HG02852 (cell line): ENCODE measurements around the gene BRAP.
"Not testable (repeated sequence)": the region's sequence is repeated elsewhere in the genome, so short reads cannot be mapped to it uniquely, and the experiment has no call there.

Experiments
- ATAC-seq: cut with Tn5 transposase; IDR thresholded peaks from one replicate; pipeline ENCODE4 v1.9.1; 2021; ENCODE audit warnings: mild to moderate bottlenecking, moderate library complexity; ENCODE audit not compliant: unreplicated experiment

BRAP gene

GRCh38 chr12:111624540-111624939 lies 61.2 kb downstream of the BRAP start:
- no peak for ATAC-seq

DNA sequence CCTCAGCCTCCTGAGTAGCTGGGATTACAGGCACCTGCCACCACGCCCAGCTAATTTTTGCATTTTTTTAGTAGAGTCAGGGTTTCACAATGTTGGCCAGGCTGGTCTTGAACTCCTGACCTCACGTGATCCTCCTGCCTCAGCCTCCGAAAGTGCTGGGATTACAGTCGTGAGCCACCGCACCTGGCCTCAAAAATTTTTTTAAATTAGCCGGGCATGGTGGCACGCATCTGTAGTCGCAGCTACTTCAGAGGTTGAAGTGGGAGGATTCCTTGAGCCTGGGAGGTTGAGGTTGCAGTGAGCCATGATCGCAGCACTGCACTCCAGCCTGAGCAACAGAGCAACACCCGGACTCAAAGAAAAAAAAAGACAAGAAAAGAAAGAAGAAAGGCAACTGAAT lies 67.9 kb downstream of the BRAP start:
- ATAC-seq, result not testable (repeated sequence)

GRCh38 chr12:111616177-111616623 lies 69.6 kb downstream of the BRAP start:
- ATAC-seq, result no peak

- ATAC-seq, result no peak
Measured at GRCh38 chr12:111607239-111607638, 78.5 kb downstream of the BRAP start.

GRCh38 chr12:111606767-111607230 lies 79.0 kb downstream of the BRAP start:
- ATAC-seq, result no peak

- no peak for ATAC-seq
Measured at GRCh38 chr12:111605911-111606766, 79.6 kb downstream of the BRAP start.

DNA sequence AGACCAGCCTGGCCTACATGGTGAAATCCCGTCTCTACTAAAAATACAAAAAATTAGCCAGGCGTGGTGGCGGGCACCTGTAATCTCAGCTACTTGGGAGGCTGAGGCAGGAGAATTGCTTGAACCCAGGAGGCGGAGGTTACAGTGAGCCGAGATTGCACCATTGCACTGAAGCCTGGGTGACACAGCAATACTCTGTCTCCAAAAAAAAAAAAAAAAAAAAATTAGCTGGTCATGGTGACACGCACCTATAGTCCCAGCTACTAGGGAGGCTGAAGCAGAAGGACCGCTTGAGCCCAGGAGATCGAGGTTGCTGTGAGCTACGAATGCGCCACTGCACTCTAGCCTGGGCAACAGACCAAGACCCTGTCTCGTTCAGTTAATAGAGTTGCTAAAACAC lies 82.9 kb downstream of the BRAP start:
- ATAC-seq, result not testable (repeated sequence)

DNA sequence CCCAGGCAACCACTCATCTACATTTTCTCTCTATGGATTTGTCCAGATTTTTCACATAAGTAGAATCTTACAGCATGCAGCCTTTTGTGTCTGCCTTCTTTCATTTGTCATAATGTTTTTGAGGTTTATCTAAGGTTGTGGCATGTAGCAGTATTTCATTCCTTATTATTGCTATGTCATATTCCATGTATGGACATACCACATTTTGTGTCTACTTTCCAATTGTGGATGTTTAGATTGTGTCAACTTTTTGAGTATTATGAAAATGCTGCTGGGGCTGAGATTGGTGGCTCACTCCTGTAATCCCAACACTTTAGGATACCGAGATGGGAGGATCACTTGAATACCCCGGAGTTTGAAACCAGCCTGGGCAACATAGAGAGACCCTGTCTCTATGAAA lies 83.4 kb downstream of the BRAP start:
- ATAC-seq, result no peak

- not testable (repeated sequence) for ATAC-seq
Measured at GRCh38 chr12:111600986-111601385, 84.8 kb downstream of the BRAP start.

DNA sequence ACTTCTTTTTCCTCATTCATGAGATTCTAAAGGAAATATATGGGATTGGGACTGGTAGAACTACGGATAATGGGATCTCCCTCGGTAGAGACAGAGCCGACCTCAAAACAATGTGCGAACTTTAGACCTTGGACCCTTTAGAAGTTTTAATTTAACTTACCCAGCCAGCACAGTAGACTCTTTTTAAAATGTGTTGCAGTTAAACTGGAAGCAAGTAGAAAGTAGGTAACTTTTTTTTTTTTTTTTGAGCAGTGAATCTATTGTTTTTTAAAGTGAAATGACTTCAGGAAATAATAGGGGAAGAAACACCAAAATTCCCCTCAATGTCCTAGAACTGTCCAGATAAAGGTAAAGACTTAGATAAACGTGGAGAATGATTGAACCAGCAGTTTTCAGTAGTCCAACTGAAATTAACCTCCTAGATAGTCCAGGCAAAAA lies 85.5 kb downstream of the BRAP start:
- no peak for ATAC-seq

DNA sequence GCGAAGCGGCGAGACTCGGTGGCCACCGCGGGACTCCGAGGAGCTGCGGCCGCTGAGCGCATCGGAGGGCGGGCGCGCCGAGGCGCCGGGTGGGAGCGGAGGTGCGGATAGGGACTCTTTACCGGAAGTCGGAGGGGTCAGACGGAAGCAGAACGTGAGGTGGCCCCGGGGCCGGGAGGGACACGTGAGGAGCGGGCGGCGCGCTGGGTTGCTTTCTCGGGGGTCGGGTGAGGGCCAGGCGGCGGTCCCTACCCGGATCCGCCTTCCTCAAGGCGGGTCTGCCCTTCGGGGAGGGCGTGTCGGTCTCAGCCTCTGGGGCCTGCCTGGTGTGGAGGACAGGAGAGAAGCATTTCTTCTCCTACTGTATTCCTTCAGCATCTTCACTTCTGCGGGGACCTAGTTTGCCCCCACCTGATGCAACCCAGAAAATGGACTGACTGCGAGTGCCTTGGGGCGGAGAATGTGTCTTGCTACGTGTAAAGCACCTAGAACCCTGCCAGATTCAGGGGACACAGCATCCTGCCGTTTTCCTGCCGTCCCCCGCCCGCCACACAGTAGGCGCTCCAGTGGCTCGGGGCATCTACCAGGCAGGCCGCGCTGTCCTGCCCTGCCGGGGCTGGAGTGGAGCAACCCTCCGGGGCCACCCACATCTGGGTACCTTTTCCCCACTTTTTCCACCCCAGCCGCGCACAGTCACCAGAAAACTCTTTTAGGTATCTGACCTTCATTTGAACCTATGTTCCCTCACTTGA lies 86.1 kb downstream of the BRAP start:
- peak; percentile 65 for ATAC-seq

- peak; percentile 44 for ATAC-seq
Measured at GRCh38 chr12:111598637-111599452, 86.9 kb downstream of the BRAP start, which contains the start of gene ATXN2. Gene ATXN2 (minus strand): TSS chr12:111599315. CDS start chr12:111599034, 281 bp downstream.

GRCh38 chr12:111597831-111598636 lies 87.7 kb downstream of the BRAP start:
- peak; percentile 23 for ATAC-seq

DNA sequence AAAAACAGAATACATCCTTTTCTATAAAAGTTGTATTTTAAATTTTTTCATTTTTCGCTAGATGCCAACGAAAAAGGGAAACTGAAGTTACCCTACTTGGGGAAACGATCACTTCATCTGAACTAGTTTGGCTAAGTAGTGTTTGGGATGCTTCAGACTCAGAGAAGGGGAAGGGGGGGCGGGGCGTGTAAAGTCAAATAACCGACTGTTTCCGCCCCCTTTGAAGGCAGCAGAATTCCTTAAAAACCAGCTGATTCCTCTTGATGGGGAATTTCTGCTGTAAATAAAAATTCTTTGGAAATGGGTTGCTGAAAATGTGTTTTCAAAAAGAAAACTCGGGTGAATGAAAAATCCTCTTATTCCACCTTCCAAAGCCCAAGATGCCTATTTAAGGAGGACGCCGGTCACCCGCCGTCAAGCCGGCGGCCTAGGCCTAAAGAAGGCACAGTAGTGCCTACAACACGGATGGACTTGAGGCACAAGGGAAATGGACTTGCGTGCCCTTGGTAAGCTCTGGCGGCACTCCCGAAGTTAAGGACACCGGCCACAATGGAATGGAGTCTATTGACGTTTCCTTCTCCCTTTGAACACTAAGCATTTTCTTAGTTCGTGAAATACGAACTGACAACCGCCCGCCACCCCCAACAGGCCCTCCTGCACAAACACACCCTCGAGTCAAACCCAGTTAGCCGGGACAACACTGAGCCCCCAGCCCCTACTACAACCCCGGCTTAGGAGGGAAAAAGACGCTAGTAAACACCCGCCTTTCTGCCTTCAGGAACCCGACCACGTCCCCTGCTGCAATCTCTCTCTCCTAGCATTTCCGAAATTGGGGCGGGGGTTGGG lies 88.5 kb downstream of the BRAP start:
- no peak for ATAC-seq

DNA sequence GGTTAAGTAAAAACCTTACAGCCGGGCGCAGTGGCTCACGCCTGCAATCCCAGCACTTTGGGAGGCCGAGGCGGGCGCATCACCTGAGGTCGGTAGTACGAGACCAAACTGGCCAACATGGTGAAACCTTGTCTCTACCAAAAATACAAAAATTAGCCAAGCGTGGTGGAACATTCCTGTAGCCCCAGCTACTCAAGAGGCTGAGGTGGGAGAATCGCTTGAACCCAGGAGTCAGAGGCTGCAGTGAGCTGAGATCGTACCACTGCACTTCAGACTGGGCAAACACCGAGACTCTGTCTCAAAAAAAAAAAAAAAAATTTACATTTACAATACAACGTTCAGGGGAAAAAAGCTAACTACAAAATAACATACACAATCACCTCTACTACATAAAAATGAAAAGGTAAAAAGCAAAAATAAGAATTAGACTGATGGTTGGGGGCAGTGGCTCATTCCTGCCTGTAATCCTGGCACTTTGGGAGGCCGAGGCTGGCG lies 90.4 kb downstream of the BRAP start:
- ATAC-seq, result not testable (repeated sequence)
